ENCODE results near the gene WNT9A. TPM values are rescaled to one million over a fixed set of nuclear protein-coding genes. Genes with fewer than 3 reads are reported as not detected.

WNT9A gene
- total and polyA plus RNA-seq, 4 donors = 2.6 to 8.6 (median 4.9) TPM

- Histone ChIP-seq H3K27me3 (ENCODE audit: control insufficient read depth in 3 of 3, insufficient read depth in 3 of 3, low read length in 2 of 3) (no peaks in the 10 kb centered on the region), H3K27ac (ENCODE audit: low read depth in 1 of 2, low read length in 1 of 2) (no peak overlapping the region), H3K9me3 (ENCODE audit: control insufficient read depth in 4 of 4, insufficient read depth in 3 of 4, low read length in 3 of 4) (no peaks in the 10 kb centered on the region), H3K9ac (ENCODE audit: insufficient read depth in 1 of 2, low read length in 2 of 2) (no peak overlapping the region), H3K36me3 (ENCODE audit: control insufficient read depth in 4 of 4, insufficient read depth in 4 of 4, low read length in 4 of 4) (no peaks in the 10 kb centered on the region), H3K4me1 (ENCODE audit: control insufficient read depth in 5 of 5, insufficient read depth in 5 of 5, low read length in 5 of 5) (peaks cover 0 to 20% (median 12%) of the 10 kb centered on the region in 5 donors), H3K4me3 (no peak overlapping the region)
- 69 to 79% methylated on average over 14 of the region's 14 CpGs for WGBS, 2 donors
- TF ChIP-seq CTCF (IDR thresholded peaks at IDR 0.05; ENCODE audit: control extremely low read depth, extremely low read depth) = no peak
- DNase-seq (peak; percentile 18 to 50 (median 20)), ATAC-seq (ENCODE audit: insufficient read depth, low FRiP score) (no peak)
Observed at GRCh38 chr1:227889047-227889862, 58.5 kb downstream of the WNT9A start.

GRCh38 chr1:227888404-227889046, 59.2 kb downstream of the WNT9A start:
- peaks cover 0 to 20% (median 12%) of the 10 kb centered on the region in 5 donors for H3K4me1 ChIP-seq (ENCODE audit: control insufficient read depth in 5 of 5, insufficient read depth in 5 of 5, low read length in 5 of 5)
- ATAC-seq (ENCODE audit: insufficient read depth, low FRiP score) = no peak
- no peaks in the 10 kb centered on the region for H3K36me3 ChIP-seq (ENCODE audit: control insufficient read depth in 4 of 4, insufficient read depth in 4 of 4, low read length in 4 of 4)
- no peaks in the 10 kb centered on the region for H3K9me3 ChIP-seq (ENCODE audit: control insufficient read depth in 4 of 4, insufficient read depth in 3 of 4, low read length in 3 of 4)
- no peaks in the 10 kb centered on the region for H3K27me3 ChIP-seq (ENCODE audit: control insufficient read depth in 3 of 3, insufficient read depth in 3 of 3, low read length in 2 of 3)
- DNase-seq = peak in 1 of 3 donors; percentile 14
- 89 to 93% methylated on average over 8 of the region's 8 CpGs for WGBS, 2 donors
- no peak overlapping the region for H3K27ac ChIP-seq (ENCODE audit: low read depth in 1 of 2, low read length in 1 of 2)
- no peak overlapping the region for H3K4me3 ChIP-seq
- no peak overlapping the region for H3K9ac ChIP-seq (ENCODE audit: insufficient read depth in 1 of 2, low read length in 2 of 2)
- TF ChIP-seq CTCF (IDR thresholded peaks at IDR 0.05; ENCODE audit: control extremely low read depth, extremely low read depth) = no peak

- H3K27ac ChIP-seq (ENCODE audit: low read depth in 1 of 2, low read length in 1 of 2) = peak overlapping the region in 1 of 2 donors; percentile 46
- peaks cover 0 to 1% (median 0%) of the 10 kb centered on the region in 4 donors for H3K9me3 ChIP-seq (ENCODE audit: control insufficient read depth in 4 of 4, insufficient read depth in 3 of 4, low read length in 3 of 4)
- no peak overlapping the region for H3K4me3 ChIP-seq
- DNase-seq (peak; percentile 79 to 82 (median 80)), ATAC-seq (ENCODE audit: insufficient read depth, low FRiP score) (peak; percentile 13)
- peak overlapping the region in 1 of 2 donors; percentile 46 for H3K9ac ChIP-seq (ENCODE audit: insufficient read depth in 1 of 2, low read length in 2 of 2)
- H3K4me1 ChIP-seq (ENCODE audit: control insufficient read depth in 5 of 5, insufficient read depth in 5 of 5, low read length in 5 of 5) = peaks cover 0 to 17% (median 12%) of the 10 kb centered on the region in 5 donors
- no peaks in the 10 kb centered on the region for H3K36me3 ChIP-seq (ENCODE audit: control insufficient read depth in 4 of 4, insufficient read depth in 4 of 4, low read length in 4 of 4)
- TF ChIP-seq CTCF (IDR thresholded peaks at IDR 0.05; ENCODE audit: control extremely low read depth, extremely low read depth) = no peak
- WGBS, 2 donors = 30 to 47% methylated on average over 31 to 40 of the region's 40 CpGs
- H3K27me3 ChIP-seq (ENCODE audit: control insufficient read depth in 3 of 3, insufficient read depth in 3 of 3, low read length in 2 of 3) = no peaks in the 10 kb centered on the region
Observed at GRCh38 chr1:227887697-227888403, 59.9 kb downstream of the WNT9A start.

Data from lung (tissue), 12 donors.